MG63 (cell line): Measurements from ENCODE around the gene TOP3B. TPM values are rescaled to one million over a fixed set of nuclear protein-coding genes. Genes with fewer than 3 reads are reported as not detected.

Experiments
- DNase-seq: peaks from one replicate; pipeline ENCODE4 v3.0.0-alpha.2; 2020
- H3K27me3 ChIP-seq: fragments of 250-450 bp; sonication (Bioruptor Pico); 2 replicates; pipeline ENCODE4 v1.5.1; 2020; ENCODE audit warnings: mild to moderate bottlenecking, moderate library complexity
- H3K36me3 ChIP-seq: fragments of 250-450 bp; sonication (Bioruptor Pico); 2 replicates; pipeline ENCODE4 v1.5.1; 2020; ENCODE audit warnings: mild to moderate bottlenecking, moderate library complexity
- H3K4me3 ChIP-seq: fragments of 250-450 bp; sonication (Bioruptor Pico); 2 replicates; pipeline ENCODE4 v1.5.1; 2020; ENCODE audit warnings: mild to moderate bottlenecking, moderate library complexity
- H3K9me3 ChIP-seq: fragments of 250-450 bp; sonication (Bioruptor Pico); 2 replicates; pipeline ENCODE4 v1.5.1; 2020; ENCODE audit warnings: mild to moderate bottlenecking, moderate library complexity
- total RNA-seq: library from RNA; depleted of rRNA; stranded (reverse); fragments of >200 nt; shearing (Covaris generic); gene quantifications from 2 replicates; pipeline ENCODE4 v1.2.3, GENCODE V29; 2014; ENCODE audit warnings: low replicate concordance

Gene TOP3B
- total RNA-seq, 1 experiment from 2014 or later = 35.8 TPM

GRCh38 chr22:21972293-21972779 is 10.3 kb downstream of the TOP3B start:
- H3K9me3 ChIP-seq = no peaks in the 10 kb centered on the region
- peak; percentile 39 for DNase-seq
- H3K27me3 ChIP-seq = no peaks in the 10 kb centered on the region
- H3K36me3 ChIP-seq = peaks cover 57% of the 10 kb centered on the region
- H3K4me3 ChIP-seq = no peak overlapping the region

GRCh38 chr22:21971858-21972275 is 10.7 kb downstream of the TOP3B start:
- Histone ChIP-seq H3K4me3 (no peak overlapping the region), H3K9me3 (no peaks in the 10 kb centered on the region), H3K36me3 (peaks cover 62% of the 10 kb centered on the region), H3K27me3 (no peaks in the 10 kb centered on the region)
- DNase-seq = no peak

DNA sequence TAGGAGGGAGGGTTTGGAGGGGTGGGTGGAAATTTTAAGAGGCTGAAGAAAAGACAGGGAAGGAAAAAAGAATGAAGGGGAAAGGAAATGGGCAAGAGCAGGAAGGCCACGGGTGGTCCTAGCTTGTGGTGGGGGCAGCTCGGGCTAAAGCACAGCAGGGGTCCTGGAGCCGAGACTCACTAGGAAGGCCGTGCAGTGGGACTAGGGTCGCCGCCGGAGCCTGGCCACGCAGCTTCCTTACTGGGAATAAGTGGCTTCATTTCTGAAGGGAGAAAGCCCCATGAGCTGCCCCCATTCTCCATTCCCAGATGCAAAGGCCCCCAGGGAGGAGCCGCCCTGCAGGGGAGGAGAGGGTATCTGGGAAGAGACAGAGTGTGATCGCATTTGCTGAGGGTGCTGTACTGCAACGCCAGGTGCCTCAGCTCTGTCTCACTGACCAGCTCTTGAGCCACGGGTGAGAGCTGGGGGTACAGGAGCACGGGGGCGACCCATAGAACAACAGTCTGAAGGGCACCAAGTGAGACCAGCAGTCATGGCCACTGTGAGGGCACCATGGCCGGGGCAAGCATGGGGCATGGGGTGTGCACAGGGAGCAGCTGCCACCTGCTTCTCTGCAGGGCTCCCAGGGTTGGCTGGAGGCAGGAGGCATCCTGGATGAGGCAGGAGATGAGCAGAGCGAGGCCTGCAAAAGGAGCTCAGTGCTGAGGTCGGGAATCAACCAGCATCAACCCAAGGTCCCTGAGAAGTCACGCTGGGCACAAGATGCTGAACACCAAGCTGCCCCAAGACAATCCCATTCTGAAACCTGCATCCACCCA is 11.6 kb downstream of the TOP3B start:
- Histone ChIP-seq H3K36me3 (peaks cover 66% of the 10 kb centered on the region), H3K9me3 (no peaks in the 10 kb centered on the region), H3K4me3 (no peak overlapping the region), H3K27me3 (no peaks in the 10 kb centered on the region)
- DNase-seq = no peak

- Histone ChIP-seq H3K27me3 (no peaks in the 10 kb centered on the region), H3K36me3 (peaks cover 63% of the 10 kb centered on the region), H3K4me3 (no peak overlapping the region), H3K9me3 (no peaks in the 10 kb centered on the region)
- no peak for DNase-seq
Measured at GRCh38 chr22:21970037-21970799, 12.4 kb downstream of the TOP3B start.

DNA sequence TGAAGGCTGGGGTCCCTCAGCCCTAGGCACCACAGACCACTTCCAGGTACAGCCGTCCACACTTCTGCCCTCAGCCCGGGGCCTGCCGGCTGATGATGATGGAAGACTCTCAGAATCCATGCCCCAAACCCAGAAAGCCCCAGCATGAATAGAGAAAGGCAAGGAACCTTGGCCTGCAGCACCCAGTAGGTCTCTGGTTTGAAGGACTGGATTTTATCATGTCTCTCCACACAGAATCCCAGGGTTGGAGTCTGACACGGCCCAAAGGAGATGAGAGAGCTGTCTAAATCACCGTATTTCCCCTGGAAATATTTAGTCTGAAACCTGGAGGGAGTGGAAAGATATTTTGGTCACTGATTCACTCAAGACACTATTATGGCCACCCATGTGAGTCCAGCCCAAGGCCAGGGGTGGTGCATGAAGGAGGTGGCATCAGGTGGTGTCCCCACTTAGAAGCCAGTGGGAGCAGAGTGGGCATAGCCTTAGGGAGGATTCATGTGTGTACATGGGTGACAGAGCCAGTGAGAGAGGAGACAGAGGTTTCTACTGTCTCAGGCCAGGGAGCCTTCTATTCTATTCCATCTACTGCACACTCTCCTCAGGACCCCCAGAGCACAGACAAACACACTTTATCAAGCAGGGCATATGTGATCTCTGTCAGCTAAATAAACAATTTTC is 14.0 kb downstream of the TOP3B start:
- Histone ChIP-seq H3K27me3 (no peaks in the 10 kb centered on the region), H3K36me3 (peaks cover 58% of the 10 kb centered on the region), H3K4me3 (no peak overlapping the region), H3K9me3 (no peaks in the 10 kb centered on the region)
- DNase-seq = no peak

DNA sequence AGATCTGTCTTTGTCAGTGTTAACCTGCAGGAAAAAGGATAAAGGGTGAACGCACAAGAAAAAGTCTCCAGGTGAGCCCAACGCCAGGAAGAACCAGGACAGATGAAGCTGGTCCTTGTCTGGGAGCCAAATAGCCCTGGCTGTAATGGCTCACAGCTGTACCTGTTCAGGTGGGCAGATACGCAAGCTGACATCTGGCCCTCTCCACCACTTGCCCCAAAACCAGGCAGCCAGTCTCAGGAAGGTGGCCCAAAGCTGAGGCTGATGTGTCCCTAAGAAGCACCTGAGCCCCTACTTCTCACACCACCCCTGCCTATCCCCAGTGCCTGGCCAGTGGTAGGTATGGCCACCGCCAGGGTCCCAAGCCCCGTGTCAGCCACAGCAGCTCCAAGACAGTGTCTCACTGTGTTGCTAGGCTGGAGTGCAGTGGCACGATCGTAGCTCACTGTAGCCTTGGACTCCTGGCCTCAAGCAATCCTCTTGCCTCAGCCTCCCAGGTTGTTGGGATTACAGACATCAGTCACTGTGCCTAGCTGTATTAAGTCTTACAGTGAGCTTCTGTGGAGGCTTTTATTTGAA is 14.8 kb downstream of the TOP3B start:
- Histone ChIP-seq H3K27me3 (no peaks in the 10 kb centered on the region), H3K36me3 (peaks cover 55% of the 10 kb centered on the region), H3K4me3 (no peak overlapping the region), H3K9me3 (no peaks in the 10 kb centered on the region)
- DNase-seq = no peak

GRCh38 chr22:21966643-21967516 is 15.7 kb downstream of the TOP3B start:
- Histone ChIP-seq H3K36me3 (peaks cover 58% of the 10 kb centered on the region), H3K4me3 (no peak overlapping the region), H3K27me3 (no peaks in the 10 kb centered on the region), H3K9me3 (no peaks in the 10 kb centered on the region)
- no peak for DNase-seq

GRCh38 chr22:21965762-21966288 is 16.8 kb downstream of the TOP3B start:
- no peaks in the 10 kb centered on the region for H3K9me3 ChIP-seq
- H3K27me3 ChIP-seq = no peaks in the 10 kb centered on the region
- H3K4me3 ChIP-seq = no peak overlapping the region
- peaks cover 58% of the 10 kb centered on the region for H3K36me3 ChIP-seq
- DNase-seq = no peak

GRCh38 chr22:21964918-21965484 is 17.6 kb downstream of the TOP3B start:
- Histone ChIP-seq H3K4me3 (no peak overlapping the region), H3K27me3 (no peaks in the 10 kb centered on the region), H3K9me3 (no peaks in the 10 kb centered on the region), H3K36me3 (peaks cover 51% of the 10 kb centered on the region)
- DNase-seq = no peak

DNA sequence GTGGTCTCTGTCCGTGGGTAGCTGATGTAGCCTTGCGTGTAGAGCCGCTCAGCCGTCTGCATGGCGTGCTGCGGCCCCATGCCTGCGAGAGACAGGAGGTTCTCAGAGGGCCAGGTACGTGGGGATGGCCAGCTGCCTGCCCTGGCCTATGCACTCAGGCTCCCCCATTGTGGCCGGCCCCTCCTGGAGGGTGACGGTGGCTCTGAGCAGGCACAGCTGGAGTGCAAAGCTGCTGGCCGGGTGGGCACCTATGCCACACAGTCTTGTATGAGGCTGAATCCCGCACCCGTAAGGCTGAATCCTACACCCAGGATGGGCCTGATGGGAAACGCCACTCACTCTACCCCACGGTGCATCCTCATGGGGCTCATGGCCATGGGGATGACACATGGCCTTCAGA is 18.4 kb downstream of the TOP3B start:
- Histone ChIP-seq H3K9me3 (no peaks in the 10 kb centered on the region), H3K27me3 (no peaks in the 10 kb centered on the region), H3K36me3 (peaks cover 47% of the 10 kb centered on the region), H3K4me3 (no peak overlapping the region)
- no peak for DNase-seq

GRCh38 chr22:21963790-21964211 is 18.8 kb downstream of the TOP3B start:
- no peaks in the 10 kb centered on the region for H3K27me3 ChIP-seq
- no peak for DNase-seq
- H3K4me3 ChIP-seq = no peak overlapping the region
- H3K9me3 ChIP-seq = no peaks in the 10 kb centered on the region
- H3K36me3 ChIP-seq = peaks cover 44% of the 10 kb centered on the region

DNA sequence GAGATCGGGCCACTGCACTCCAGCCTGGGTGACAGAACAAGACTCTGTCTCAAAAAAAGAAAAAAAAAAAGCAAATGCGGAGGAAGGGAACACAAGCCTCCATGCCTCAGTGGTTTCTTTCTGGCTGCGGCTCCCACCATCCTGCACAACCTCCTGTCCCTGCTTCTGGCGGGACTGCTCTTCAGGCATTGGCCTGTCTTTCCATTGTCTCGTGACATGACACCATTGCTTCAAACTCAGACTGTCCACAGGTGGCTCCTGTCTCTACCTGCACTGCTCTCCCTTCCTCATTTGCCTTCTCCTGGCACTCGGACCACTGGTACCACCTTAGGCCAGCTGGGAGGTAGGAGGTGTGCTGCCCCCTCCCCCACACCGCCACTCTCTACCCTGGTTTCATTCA is 19.3 kb downstream of the TOP3B start:
- no peak overlapping the region for H3K4me3 ChIP-seq
- DNase-seq = no peak
- peaks cover 44% of the 10 kb centered on the region for H3K36me3 ChIP-seq
- H3K27me3 ChIP-seq = no peaks in the 10 kb centered on the region
- H3K9me3 ChIP-seq = no peaks in the 10 kb centered on the region

GRCh38 chr22:21962655-21962949 is 20.0 kb downstream of the TOP3B start:
- Histone ChIP-seq H3K9me3 (no peaks in the 10 kb centered on the region), H3K27me3 (no peaks in the 10 kb centered on the region), H3K4me3 (no peak overlapping the region), H3K36me3 (peaks cover 37% of the 10 kb centered on the region)
- DNase-seq = no peak

GRCh38 chr22:21961886-21962654 is 20.5 kb downstream of the TOP3B start:
- Histone ChIP-seq H3K36me3 (peaks cover 32% of the 10 kb centered on the region), H3K27me3 (no peaks in the 10 kb centered on the region), H3K9me3 (no peaks in the 10 kb centered on the region), H3K4me3 (no peak overlapping the region)
- peak; percentile 71 for DNase-seq
